Measurements from ENCODE around the gene SRI. TPM values are rescaled to one million over a fixed set of nuclear protein-coding genes. Genes with fewer than 3 reads are reported as not detected.

The SRI gene
- total and polyA plus RNA-seq, 4 donors = 20.4 to 70.0 (median 39.6) TPM

- H3K27me3 ChIP-seq (ENCODE audit: control insufficient read depth in 4 of 4, insufficient read depth in 4 of 4, low read length in 3 of 4) = no peaks in the 10 kb centered on the region
- H3K27ac ChIP-seq (ENCODE audit: low read depth in 1 of 2, low read length in 2 of 2) = no peak overlapping the region
- DNase-seq (ENCODE audit: low spot score) = no peak
- TF ChIP-seq MAX (IDR thresholded peaks at IDR 0.05) = no peak
- TF ChIP-seq ATF3 (IDR thresholded peaks at IDR 0.05) = no peak
- no peak for TF ChIP-seq FOXA1 (IDR thresholded peaks at IDR 0.05)
- no peak for TF ChIP-seq HNF4A (conservative IDR thresholded peaks at IDR 0.05)
- TF ChIP-seq NR2F2 (IDR thresholded peaks at IDR 0.05) = no peak
- no peak for TF ChIP-seq JUND (IDR thresholded peaks at IDR 0.05)
- TF ChIP-seq RXRA (IDR thresholded peaks at IDR 0.05) = no peak
- TF ChIP-seq FOXA2 (IDR thresholded peaks at IDR 0.05) = no peak
- no peak for TF ChIP-seq CTCF (IDR thresholded peaks at IDR 0.05; ENCODE audit: low read depth, low read length, missing input control)
- no peak for TF ChIP-seq YY1 (IDR thresholded peaks at IDR 0.05)
- TF ChIP-seq REST (IDR thresholded peaks at IDR 0.05) = no peak
- no peak for TF ChIP-seq GABPA (IDR thresholded peaks at IDR 0.05 in 1 of 2, conservative IDR thresholded peaks at IDR 0.05 in 1 of 2)
- no peak for TF ChIP-seq ZBTB33 (IDR thresholded peaks at IDR 0.05)
- no peak for TF ChIP-seq TAF1 (conservative IDR thresholded peaks at IDR 0.05)
- no peak for TF ChIP-seq EGR1 (IDR thresholded peaks at IDR 0.05; ENCODE audit: low read depth in 2 of 2)
- H3K36me3 ChIP-seq (ENCODE audit: control insufficient read depth in 4 of 4, insufficient read depth in 3 of 4, low read depth in 1 of 4, low read length in 3 of 4) = peaks cover 6 to 30% (median 12%) of the 10 kb centered on the region in 4 donors
- H3K9me3 ChIP-seq (ENCODE audit: control insufficient read depth in 4 of 4, low read length in 3 of 4) = no peaks in the 10 kb centered on the region
- H3K4me3 ChIP-seq (ENCODE audit: low read depth in 1 of 3, low read length in 3 of 3) = no peak overlapping the region
- H3K9ac ChIP-seq (ENCODE audit: low read depth in 1 of 2, low read length in 2 of 2) = no peak overlapping the region
- H3K4me1 ChIP-seq (ENCODE audit: control insufficient read depth in 4 of 4, insufficient read depth in 4 of 4, low read length in 3 of 4) = peaks cover 0 to 7% (median 1%) of the 10 kb centered on the region in 4 donors
- 98% methylated on average over 1 of the region's 1 CpG for WGBS
These were observed 6.9 kb downstream of the SRI start for GRCh38 chr7:88212918-88213317.

GRCh38 chr7:88208521-88208920 lies 11.3 kb downstream of the SRI start:
- no peaks in the 10 kb centered on the region for H3K27me3 ChIP-seq (ENCODE audit: control insufficient read depth in 4 of 4, insufficient read depth in 4 of 4, low read length in 3 of 4)
- WGBS = 90% methylated on average over 3 of the region's 3 CpGs
- DNase-seq (ENCODE audit: low spot score) = no peak
- H3K4me1 ChIP-seq (ENCODE audit: control insufficient read depth in 4 of 4, insufficient read depth in 4 of 4, low read length in 3 of 4) = no peaks in the 10 kb centered on the region
- H3K36me3 ChIP-seq (ENCODE audit: control insufficient read depth in 4 of 4, insufficient read depth in 3 of 4, low read depth in 1 of 4, low read length in 3 of 4) = peaks cover 1 to 38% (median 34%) of the 10 kb centered on the region in 4 donors
- H3K27ac ChIP-seq (ENCODE audit: low read depth in 1 of 2, low read length in 2 of 2) = no peak overlapping the region
- H3K9ac ChIP-seq (ENCODE audit: low read depth in 1 of 2, low read length in 2 of 2) = no peak overlapping the region
- no peak overlapping the region for H3K4me3 ChIP-seq (ENCODE audit: low read depth in 1 of 3, low read length in 3 of 3)
- no peaks in the 10 kb centered on the region for H3K9me3 ChIP-seq (ENCODE audit: control insufficient read depth in 4 of 4, low read length in 3 of 4)
- TF ChIP-seq ZBTB33 (IDR thresholded peaks at IDR 0.05) = no peak
- TF ChIP-seq REST (IDR thresholded peaks at IDR 0.05) = no peak
- no peak for TF ChIP-seq RAD21 (IDR thresholded peaks at IDR 0.05)
- no peak for TF ChIP-seq NR2F2 (IDR thresholded peaks at IDR 0.05)
- no peak for TF ChIP-seq HNF4A (conservative IDR thresholded peaks at IDR 0.05)
- TF ChIP-seq SP1 (IDR thresholded peaks at IDR 0.05) = no peak
- no peak for TF ChIP-seq ATF3 (IDR thresholded peaks at IDR 0.05)
